SK-N-DZ (cell line): ENCODE measurements around the gene COLEC12.
"Not testable (repeated sequence)": the region's sequence is repeated elsewhere in the genome, so short reads cannot be mapped to it uniquely, and the experiment has no call there.

Source experiments
- DNase-seq: peaks from one replicate; pipeline ENCODE4 v3.0.0-alpha.2; 2015; ENCODE audit warnings: low spot score

COLEC12 gene

DNA sequence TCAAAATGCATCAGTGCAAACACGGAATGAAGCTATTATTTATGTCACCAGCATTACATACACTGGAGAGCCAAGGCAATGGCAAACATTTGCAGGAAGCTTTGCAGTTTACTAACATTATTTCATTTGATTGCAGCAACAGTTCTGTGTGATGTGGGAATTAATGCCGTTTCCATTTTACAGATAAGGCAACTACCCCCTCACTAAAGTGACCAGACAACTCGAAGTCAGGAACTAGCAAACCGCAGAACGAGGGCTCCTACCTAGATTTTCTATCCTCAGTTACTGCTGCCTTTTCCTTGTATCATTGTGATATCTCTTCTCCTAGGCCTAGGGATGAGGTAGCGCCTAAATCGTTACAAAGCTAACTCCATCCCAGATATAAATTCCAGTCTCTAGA lies 85.5 kb downstream of the COLEC12 start:
- DNase-seq = no peak

DNA sequence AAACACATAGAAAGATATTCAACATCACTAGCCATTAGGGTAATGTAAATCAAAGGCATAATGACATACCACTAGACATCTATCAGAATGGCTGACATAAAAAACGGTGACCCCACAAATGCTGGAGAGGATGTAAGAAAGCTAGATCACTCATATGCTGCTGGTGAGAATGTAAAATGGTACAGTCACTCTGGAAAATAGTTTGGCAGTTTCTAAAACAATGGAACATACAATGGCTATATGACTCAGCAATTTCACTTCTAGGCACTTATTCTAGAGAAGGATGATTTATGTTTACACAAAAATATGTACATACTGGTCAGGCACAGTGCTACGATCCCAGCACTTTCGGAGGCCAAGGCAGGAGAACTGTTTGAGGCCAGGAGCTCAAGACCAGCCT lies 87.3 kb downstream of the COLEC12 start:
- no peak for DNase-seq

DNA sequence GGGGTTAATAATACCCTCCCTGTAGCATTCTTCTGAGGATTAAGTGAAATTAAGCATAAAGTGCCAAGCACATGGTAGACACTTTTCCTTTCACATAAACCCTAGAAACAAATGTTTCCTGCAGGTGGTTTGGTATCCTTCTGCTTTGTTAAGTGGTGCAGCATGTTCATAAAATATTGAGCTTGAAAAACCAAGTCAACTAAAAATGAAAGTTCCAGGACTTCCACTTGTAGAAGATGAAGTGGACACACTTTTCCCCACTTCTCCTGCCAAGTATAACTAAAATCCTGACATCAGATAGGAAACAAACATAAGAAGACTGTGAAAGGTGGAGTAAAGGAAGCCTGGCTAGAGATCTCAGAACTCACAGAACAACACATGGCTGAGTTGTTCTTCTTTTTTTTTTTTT lies 90.5 kb downstream of the COLEC12 start:
- no peak for DNase-seq

DNA sequence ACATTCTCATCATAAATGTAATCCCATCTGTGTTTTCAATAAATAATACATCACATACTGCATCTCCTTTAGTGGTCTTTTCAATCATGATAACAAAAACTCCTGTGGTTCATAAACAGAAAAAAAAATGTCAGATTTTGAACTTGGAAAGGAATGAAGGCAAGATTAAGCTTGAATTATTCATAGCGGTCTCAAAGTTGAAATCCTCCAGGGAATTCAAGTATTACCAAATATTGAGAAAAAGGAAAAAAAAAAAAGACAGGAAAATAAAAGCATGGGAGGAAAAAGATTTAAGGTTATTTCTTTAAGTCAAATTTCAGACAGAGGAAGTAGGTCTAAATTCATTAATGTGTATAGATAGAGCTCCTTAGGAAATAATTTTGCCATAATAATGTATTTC lies 92.1 kb downstream of the COLEC12 start:
- no peak for DNase-seq

DNA sequence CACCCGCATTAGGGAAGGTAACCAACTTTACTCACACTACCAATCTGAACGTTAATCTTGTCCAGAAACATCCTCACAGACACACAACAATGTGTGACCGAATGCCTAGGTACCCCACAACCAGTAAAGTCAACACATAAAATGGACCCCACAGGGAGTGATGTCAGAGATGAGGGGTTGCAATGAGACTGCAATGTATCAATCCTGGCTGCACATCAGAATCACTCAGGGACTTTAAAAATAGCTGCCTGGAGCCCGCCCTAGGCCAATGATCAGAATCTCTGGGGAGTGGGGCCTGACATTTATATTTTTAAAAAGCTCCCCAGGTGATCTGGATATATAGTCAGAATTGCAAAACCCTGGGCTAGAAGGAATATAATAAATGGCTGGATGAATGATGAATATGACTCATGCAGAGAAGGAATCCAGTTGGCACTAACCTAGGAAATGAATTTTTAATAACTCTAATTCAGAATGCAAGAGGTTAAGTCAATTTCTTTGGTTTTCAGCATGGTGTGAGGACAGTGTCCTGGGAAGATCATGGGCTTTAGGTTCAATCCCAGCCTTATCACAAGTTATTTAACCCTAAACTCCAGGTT lies 92.8 kb downstream of the COLEC12 start:
- no peak for DNase-seq

DNA sequence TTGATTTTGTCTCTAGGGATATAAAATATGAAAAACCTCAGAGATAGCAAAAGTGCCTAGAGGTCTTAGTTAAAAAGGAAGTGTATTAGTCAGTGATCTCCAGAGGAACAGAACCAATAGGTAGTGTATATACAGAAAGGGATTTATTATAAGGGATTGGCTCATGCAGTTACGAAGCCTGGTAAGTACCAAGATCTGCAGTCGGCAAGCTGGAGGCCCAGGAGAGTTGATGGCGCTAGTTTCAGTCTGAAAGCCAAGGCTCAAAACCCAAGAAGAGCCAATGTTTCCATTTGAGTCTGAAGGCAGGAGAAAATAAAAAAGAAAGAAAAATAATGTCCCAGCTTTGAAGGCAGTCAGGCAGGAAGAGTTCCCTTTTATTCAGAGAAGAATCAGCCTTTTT lies 93.3 kb downstream of the COLEC12 start:
- DNase-seq = no peak

DNA sequence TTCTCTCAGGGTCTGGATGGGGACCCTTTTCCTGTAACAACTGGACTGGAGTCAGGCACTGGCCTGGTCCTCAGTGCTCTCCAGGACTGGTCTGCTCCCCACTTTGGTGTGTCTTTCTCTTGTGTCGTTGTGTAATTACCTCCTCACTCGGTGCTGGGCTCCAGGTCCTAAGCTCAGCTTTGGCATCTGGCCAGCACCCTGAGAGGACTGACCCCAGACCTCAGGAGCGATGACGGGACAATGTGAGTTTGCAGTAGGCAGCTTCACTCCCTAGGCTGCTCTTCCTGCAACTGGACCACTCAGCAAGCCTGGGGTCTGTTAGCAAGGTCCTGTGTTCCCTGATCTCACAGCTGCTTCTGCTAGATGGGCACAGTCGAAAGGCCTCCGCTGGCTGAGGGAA lies 93.8 kb downstream of the COLEC12 start:
- DNase-seq = no peak

DNA sequence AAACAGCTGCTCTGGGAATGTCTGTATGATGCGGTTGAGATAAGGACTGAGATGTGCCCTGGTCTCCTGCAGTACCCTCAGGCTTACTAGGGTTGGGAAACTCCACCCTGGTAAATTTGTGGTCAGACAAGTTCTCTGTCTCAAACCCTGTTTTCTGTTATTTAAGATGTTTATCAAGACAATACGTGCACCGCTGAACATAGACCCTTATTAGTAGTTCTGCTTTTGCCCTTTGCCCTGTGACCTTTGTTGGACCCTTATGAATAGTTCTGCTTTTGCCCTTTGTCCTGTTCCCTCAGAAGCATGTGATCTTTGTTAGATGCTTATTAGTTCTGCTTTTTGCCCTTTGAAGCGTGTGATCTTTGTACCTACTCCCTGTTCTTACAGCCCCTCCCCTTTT lies 95.5 kb downstream of the COLEC12 start:
- DNase-seq = not testable (repeated sequence)

DNA sequence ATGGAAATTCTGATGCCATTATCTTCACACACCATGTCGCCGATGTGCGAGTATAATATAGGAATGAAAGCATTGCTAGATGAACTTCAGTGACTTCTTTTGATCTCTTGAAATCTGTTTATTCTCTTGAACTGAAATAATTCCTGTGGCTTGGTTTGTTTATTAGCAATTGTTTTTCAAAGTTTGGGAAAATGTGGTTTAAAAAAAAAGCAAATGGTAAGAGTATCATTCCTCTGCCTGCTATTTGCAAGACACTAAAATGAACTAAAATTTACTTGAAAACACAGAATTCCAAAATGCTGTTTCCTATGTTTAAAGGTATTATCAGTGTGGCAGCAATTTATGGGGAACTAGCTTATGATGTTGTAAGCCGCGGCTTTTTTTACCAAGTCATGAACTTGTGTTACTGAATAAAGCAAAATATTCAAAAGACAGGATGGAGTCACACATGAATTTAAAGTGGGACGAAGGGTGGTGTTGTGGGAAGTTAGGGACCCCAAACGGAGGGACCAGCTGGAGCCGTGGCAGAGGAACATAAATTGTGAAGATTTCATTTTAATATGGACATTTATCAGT lies 96.4 kb downstream of the COLEC12 start:
- no peak for DNase-seq

DNA sequence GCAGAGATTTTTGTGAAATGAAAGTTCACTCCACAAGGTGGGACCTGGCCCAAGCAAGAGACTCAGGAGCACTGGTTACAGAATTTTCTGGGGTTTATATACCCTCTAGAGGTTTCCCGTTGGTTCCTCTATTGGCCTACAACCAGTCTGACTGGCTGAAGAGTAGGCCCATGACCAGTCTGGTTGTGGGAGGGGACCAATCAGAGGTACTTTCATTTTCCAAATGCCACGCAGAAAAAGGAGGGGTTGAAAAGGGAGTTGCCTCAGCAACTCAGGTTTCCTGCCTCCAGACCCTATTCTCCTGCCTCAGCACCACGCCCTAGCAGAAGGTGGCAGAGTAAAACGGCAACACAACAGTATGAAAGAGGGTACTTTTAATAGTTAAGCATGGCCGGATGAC lies 98.4 kb downstream of the COLEC12 start:
- no peak for DNase-seq

DNA sequence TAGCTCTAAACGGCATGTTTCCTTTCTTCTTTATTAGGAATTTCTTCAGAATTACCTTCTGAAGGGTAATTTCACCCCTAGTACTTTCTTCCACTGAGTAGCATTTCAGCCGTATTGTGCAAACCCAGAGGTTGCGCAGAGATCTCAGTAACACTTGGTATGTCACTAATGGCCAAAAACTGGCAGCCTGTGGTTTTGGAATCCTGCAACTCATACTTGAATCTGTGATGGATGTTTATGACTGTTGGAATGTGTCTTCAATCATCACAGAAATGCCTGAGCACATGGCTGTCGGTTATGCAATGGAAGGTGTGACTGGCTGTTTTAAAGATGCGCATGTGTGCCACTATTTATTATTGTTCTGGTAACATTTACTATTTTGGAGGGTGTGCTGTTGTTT lies 100.0 kb downstream of the COLEC12 start:
- no peak for DNase-seq

DNA sequence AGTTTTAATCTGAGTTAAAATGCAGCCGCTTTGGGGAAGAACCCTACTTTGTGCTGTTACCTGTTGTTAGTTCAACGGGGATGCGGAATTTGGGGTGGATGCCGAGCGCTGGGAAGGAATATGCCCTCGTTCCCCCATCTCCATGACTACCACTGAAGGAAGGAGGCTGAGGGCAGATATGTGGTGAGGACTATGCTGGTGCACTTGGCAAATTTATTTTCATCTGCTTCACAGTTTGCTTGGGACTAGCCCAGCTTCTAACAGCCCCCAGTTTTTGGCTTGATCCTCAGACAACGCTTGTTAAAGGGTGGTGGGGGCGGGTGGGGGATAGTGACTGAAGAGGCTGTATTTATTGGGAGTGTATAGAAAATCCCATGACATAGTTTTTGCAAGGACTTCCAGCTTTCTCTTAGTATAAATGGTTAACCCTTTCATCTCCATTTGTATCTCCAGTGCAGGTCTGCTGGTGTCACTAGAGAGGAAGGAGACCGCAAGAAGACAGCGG lies 100.8 kb downstream of the COLEC12 start:
- DNase-seq = no peak

DNA sequence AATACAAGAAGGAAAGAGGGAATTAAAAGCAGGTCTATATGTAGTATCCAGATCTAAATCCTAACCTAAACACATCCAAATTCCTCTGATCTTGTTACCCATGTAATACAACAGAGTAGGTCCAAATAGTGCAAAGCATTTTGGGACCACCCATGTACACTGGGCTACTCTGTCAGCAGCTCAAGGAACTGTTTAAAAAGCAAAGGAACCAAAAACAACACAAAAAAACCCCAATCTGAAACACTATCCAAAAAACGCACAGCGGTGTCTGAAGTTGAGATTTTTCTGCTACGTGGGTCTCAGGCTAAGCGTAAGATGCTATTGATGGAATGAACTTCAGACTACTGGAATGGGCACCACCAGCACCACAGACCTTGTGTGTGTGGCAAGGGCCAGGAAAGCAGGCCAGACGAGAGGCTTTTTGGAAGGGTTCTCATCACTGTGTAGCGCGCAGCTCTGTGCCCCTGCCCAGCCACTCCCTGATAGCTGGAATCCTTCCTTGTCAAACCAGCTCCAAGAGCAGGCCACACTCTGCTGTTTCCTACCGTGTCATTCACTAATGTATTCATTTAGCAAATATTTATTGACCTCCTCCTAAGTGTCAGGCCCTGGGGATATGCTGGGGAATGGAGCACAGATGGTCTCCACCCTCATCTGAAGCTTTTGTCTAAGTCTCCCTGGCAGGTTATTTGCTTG lies 101.4 kb downstream of the COLEC12 start:
- no peak for DNase-seq

DNA sequence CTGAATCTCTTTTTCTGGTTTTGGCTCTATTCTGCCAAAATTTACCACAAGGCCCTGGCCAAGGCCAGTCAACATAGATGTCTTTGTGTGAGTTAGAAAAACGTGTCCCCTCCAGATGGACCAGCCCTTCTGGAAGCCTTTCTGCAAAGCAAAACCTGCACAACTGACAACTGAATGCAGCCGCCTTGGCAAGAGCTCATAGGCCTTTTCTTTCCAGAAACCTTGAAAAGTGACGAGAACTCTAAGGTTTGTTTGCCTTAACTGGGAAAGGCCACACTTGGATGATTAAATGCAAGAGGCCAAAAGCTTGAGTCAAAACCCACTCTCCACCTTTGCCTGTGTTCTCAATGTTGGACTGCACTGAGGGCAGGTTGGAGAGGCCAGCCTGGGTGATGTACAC lies 103.9 kb downstream of the COLEC12 start:
- no peak for DNase-seq

DNA sequence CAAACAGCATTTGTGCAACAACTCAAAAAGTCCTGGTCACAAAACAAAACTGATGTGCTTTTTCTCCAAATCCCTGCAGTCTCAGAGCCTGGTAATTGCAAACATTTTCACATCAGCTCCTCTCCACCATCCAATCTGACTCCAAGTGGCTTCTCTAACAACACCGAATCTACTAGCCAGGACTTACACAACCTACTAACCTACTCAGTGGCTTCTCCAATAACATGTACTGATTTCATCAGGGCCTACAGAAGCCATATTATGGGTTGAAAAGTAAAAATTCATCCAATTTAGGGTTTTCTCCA lies 104.3 kb downstream of the COLEC12 start:
- DNase-seq = no peak

DNA sequence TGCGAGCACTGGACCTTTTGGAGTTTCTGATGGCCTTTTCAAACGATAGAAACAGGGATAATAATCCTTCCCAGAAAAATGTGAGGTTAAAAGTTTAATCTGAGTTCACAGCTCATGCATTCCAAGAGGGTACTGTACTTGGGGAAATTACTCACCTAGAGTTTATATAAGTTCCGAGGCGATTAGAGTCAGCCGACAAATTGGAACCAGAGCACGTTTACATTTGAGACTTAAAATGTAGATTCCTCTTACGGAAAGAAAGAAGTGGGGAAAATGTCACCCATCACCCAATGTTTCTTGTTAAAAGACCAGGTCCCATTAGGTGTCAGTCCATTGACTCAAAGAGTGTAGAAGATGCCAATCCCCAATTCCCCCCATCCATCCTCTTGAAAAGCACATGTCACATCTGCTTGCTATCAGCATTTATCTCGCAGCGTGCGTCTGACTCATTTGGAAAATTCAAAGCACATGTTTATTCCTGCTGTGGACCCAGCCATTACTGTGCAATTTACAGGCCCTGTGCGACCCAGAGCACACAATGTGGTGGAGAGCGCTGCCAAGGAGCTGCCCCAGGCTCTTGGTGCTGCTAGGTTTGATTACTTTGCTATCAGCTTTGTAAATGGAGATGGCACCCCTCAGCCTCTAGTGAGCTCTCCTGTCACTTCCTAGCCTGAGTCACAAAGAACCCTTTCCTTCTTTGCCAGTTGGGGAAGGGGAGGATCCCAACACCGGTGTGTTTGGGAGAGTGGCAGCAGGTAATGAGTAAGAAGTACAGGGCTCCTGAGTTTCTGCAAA lies 104.8 kb downstream of the COLEC12 start:
- DNase-seq = peak; percentile 69

DNA sequence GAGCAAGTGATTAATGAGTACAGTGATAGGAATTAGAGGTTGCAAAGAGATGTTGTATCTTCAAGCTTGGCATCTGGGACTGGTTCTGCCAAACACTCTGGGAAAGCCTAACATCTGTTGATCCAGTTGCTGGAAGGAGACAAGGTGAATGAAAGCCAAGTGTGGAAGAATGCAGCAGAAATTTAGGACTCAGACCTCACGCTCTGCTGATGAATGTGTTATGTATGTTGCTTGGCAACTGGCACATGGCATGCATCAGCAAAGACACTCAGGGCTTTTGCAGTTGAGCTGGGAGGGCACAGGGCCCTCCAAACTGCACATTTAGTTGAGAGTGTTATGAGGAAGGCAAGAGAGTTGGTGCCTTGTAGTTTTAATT lies 105.5 kb downstream of the COLEC12 start:
- no peak for DNase-seq

DNA sequence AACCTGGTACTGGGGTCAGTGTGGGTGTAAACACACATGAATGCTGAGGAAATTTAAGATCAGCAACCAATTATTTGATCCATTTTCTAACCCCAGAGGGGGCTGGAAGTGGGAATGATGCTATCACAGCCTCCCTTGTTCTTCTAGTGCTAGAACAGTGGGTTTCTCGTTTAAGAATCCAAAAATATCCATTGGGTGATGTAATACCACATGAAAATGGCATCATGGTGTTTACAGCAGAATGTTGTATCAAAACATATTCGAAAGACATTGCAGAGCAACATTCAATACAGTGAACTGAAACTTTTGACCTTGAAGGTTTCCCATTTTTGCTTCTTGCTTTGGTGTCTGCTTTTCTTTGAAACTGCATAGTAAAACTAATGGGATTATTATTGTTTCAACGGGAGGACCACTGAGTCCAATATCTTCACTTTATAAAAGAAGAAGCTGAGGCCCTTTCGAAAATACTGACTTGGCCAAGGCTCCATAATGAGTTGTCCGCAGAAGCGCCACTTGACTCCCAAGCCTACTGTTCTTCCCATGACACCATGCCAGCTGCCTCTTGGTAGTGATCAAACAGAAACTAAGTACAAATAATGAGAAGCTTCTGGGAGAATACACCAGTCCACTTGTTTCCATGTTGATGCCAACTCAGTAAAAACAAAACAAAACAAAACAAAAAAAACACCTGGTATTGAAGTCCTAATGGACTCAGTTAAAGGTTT lies 106.1 kb downstream of the COLEC12 start:
- DNase-seq = no peak

DNA sequence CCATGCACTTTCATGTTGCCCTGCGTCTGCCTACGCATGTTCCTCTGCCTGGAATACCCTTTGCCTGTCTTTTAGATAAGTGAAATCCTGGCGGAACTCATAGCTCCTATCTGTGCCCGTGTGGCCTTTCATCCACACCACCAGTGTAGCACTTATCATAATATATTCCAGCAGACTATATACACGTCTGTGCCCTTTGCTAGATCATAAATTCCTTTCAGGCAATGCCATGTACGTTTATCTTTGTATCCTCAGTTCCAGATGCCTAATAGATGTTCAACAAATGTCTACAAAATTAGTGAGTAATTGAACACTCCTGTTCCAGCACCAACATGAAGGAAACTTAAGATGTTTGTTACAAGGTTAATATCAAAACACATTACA lies 106.9 kb downstream of the COLEC12 start:
- DNase-seq = no peak

DNA sequence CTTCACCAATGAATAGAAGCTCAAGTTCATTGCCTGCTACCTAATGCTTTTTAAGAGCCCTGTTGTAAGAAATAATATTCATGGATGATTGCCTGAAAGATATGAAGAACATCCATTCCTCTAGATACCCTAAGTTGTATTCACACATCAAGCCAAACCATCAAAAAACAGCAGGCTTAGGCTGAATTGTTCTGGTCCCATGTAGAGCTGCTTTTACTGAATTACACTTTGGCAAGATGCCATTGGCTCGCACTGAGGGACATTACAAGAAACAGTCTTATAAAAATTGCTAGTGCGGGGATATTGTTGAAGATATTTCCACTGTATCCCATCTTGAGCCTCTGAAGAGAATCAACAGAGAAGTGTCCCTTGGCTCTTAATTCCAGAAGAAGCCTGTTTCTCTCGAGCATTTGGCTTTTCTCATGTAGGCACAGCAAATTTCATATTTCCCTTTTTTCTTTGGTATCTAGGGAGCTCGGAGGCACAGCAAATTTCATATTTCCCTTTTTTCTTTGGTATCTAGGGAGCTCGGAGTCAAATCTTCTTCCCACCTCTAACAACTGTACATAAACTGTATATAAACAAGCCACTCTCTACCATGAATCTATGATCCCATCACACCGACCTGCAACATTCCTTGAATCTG lies 107.5 kb downstream of the COLEC12 start:
- DNase-seq = no peak

DNA sequence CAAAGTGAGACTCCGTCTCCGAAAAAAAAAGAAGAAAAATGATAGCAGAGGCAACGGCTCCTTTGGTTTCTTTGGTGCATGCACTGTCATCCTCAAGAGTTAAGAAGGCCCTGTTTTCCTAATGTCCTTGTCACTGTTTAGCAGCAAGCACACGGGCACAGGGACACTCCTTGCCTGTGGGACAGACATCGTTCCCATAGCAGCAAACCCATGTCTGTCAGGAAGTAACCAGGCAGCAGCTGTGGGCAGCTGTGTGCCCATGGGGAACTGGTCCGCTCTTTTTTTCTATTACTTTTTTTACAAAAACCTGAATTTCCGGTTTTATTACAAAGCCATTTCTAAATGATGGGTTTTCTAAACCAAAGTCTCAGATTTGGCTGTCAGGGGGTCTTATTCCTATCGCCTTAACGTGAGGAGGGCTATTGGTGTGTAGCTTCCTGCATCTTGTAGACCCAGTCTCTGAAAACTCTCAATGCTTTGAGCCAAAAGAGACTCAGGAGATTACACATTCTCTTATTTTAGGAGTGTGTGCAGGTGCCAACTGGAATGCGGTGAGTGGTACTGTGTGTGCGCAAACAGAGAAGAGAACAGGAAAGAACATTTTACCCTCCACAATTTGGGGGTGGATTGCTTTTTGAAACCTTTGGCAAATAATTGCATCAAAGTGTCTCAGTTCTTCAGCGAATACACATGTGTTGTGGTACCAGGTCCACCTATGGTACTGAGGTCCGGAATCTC lies 109.6 kb downstream of the COLEC12 start:
- DNase-seq = no peak
